MCF 10A (cell line): ENCODE results near the gene STRBP. TPM values are rescaled to one million over a fixed set of nuclear protein-coding genes. Genes with fewer than 3 reads are reported as not detected.

Source experiments
- BruUV-seq: library from RNA; stranded (reverse); fragments of 400-500 nt; replicated peaks from 2 replicates; lab custom pipeline; 2021; lab: Mats Ljungman, UMichigan
- CTCF ChIA-PET: fragments of 300-600 bp; sonication (Branson Sonifier 250); formaldehyde crosslinking; extraction: SDS; loops from one replicate; lab custom pipeline; 2021; ENCODE audit warnings: antibody characterized with exemption, inconsistent platforms; lab: Yijun Ruan, JAX
- POLR2A ChIA-PET: fragments of 300-600, 350-650 bp; sonication (Branson Sonifier 250); formaldehyde crosslinking; extraction: SDS; loops from one replicate; lab custom pipeline; 2020; ENCODE audit warnings: antibody characterized with exemption, inconsistent platforms; lab: Yijun Ruan, JAX
- DNase-seq: peaks from one replicate; pipeline ENCODE4 v3.0.0-alpha.2; 2018; ENCODE audit not compliant: unreplicated experiment
- H3K27ac Mint-ChIP-seq: one replicate; pipeline ENCODE4 v1.8.0; 2022; ENCODE audit warnings: mild to moderate bottlenecking, low read depth, mixed read lengths; ENCODE audit not compliant: unreplicated experiment
- H3K27me3 Mint-ChIP-seq: one replicate; pipeline ENCODE4 v1.8.0; 2022; ENCODE audit warnings: mixed read lengths; ENCODE audit not compliant: insufficient read depth, unreplicated experiment
- H3K36me3 Mint-ChIP-seq: one replicate; pipeline ENCODE4 v1.8.0; 2022; ENCODE audit warnings: mild to moderate bottlenecking, moderate library complexity, mixed read lengths; ENCODE audit not compliant: insufficient read depth, unreplicated experiment
- H3K4me1 Mint-ChIP-seq: one replicate; pipeline ENCODE4 v1.8.0; 2022; ENCODE audit warnings: mixed read lengths; ENCODE audit not compliant: insufficient read depth, unreplicated experiment
- H3K4me3 Mint-ChIP-seq: one replicate; pipeline ENCODE4 v1.8.0; 2022; ENCODE audit warnings: mild to moderate bottlenecking, moderate library complexity, mixed read lengths; ENCODE audit not compliant: unreplicated experiment
- H3K9me3 Mint-ChIP-seq: one replicate; pipeline ENCODE4 v1.8.0; 2022; ENCODE audit warnings: mixed read lengths; ENCODE audit not compliant: unreplicated experiment
- CTCF ChIP-seq: fragments of 200-600 bp; IDR thresholded peaks from one replicate; pipeline ENCODE4 v1.8.0; 2022; ENCODE audit warnings: antibody characterized with exemption, mild to moderate bottlenecking; ENCODE audit not compliant: unreplicated experiment
- intact Hi-C: fragments of 100-400 bp; cut with micrococcal nuclease; formaldehyde crosslinking; loops from 2 replicates; pipeline ENCODE4 v1.14.1; 2022
- total RNA-seq: library from RNA; stranded (reverse); gene quantifications from 2 replicates; pipeline ENCODE4 v1.2.3, GENCODE V29; 2022

Gene STRBP
- total RNA-seq, 1 experiment from 2014 or later = 9.4 TPM

GRCh38 chr9:123091459-123091858 is 176.9 kb downstream of the STRBP start:
- DNase-seq = no peak
- no peak for TF ChIP-seq CTCF
- no peaks in the 10 kb centered on the region for H3K4me1 Mint-ChIP-seq
- no peak overlapping the region for H3K4me3 Mint-ChIP-seq
- CTCF ChIA-PET = interaction anchor here (0.6 to 4.4 kb wide), 13 partner anchors 10 to 1201 kb away, joined by 3 to 33 read pairs (median 4); no protein-coding TSS in a partner anchor
- no peaks in the 10 kb centered on the region for H3K9me3 Mint-ChIP-seq
- intact Hi-C loops = no loop called here
- no peaks in the 10 kb centered on the region for H3K27me3 Mint-ChIP-seq
- BruUV-seq = no TSS peak
- peaks cover 79% of the 10 kb centered on the region for H3K36me3 Mint-ChIP-seq
- no peak overlapping the region for H3K27ac Mint-ChIP-seq
- POLR2A ChIA-PET = no interaction called here

GRCh38 chr9:123090956-123091355 is 177.4 kb downstream of the STRBP start:
- intact Hi-C loops = no loop called here
- H3K27ac Mint-ChIP-seq = no peak overlapping the region
- no peak for DNase-seq

GRCh38 chr9:123090198-123090896 is 178.0 kb downstream of the STRBP start:
- Mint-ChIP-seq H3K27ac (no peak overlapping the region), H3K4me3 (no peak overlapping the region), H3K9me3 (no peaks in the 10 kb centered on the region), H3K27me3 (no peaks in the 10 kb centered on the region), H3K4me1 (no peaks in the 10 kb centered on the region), H3K36me3 (peaks cover 81% of the 10 kb centered on the region)
- intact Hi-C loops = no loop called here
- no peak for DNase-seq
- POLR2A ChIA-PET = no interaction called here
- CTCF ChIA-PET = interaction anchor here (0.9 to 4.4 kb wide), 7 partner anchors 9 to 265 kb away, joined by 3 to 33 read pairs (median 4); no protein-coding TSS in a partner anchor
- TF ChIP-seq CTCF = no peak
- BruUV-seq = no TSS peak

More at GRCh38 chr9:123090956-123091355, 177.4 kb downstream of the STRBP start:
- H3K27me3 Mint-ChIP-seq = no peaks in the 10 kb centered on the region
- no peaks in the 10 kb centered on the region for H3K9me3 Mint-ChIP-seq
- H3K4me1 Mint-ChIP-seq = no peaks in the 10 kb centered on the region
- BruUV-seq = no TSS peak
- TF ChIP-seq CTCF = no peak
- CTCF ChIA-PET = interaction anchor here (0.6 to 4.4 kb wide), 7 partner anchors 10 to 1200 kb away, joined by 3 to 33 read pairs (median 3); no protein-coding TSS in a partner anchor
- POLR2A ChIA-PET = no interaction called here
- no peak overlapping the region for H3K4me3 Mint-ChIP-seq
- H3K36me3 Mint-ChIP-seq = peaks cover 84% of the 10 kb centered on the region

GRCh38 chr9:123089790-123090189 is 178.6 kb downstream of the STRBP start:
- intact Hi-C loops = no loop called here
- no peak overlapping the region for H3K27ac Mint-ChIP-seq
- POLR2A ChIA-PET = no interaction called here
- peaks cover 79% of the 10 kb centered on the region for H3K36me3 Mint-ChIP-seq
- CTCF ChIA-PET = interaction anchor here (0.9 to 4.4 kb wide), 5 partner anchors 9 to 265 kb away, joined by 3 to 33 read pairs (median 4); no protein-coding TSS in a partner anchor
- no peaks in the 10 kb centered on the region for H3K9me3 Mint-ChIP-seq
- no TSS peak for BruUV-seq
- H3K4me1 Mint-ChIP-seq = no peaks in the 10 kb centered on the region
- DNase-seq = no peak
- no peak overlapping the region for H3K4me3 Mint-ChIP-seq
- TF ChIP-seq CTCF = no peak
- no peaks in the 10 kb centered on the region for H3K27me3 Mint-ChIP-seq
